ENCODE results near the gene EBF3.

EBF3 gene

DNA sequence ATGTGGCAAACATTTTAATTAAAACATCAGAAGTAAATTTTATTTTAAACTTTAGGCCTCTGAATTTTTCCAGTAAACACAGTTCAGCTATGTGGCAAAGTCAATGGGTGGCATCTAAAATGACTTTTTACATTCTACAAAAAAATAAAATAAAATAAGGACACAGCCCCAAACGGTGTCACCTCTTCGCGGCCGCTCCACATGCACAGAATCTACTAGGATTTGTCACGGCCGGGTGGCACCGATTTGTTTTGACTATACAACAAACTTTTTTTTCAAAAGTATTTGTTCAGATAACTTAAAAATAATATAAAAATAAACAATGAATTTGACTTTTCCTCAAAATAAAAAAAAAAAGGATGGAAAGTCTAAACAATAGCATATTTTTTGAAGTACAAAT is 127.8 kb downstream of the EBF3 start:
- DNase-seq (ENCODE audit: low spot score) = no peak

DNA sequence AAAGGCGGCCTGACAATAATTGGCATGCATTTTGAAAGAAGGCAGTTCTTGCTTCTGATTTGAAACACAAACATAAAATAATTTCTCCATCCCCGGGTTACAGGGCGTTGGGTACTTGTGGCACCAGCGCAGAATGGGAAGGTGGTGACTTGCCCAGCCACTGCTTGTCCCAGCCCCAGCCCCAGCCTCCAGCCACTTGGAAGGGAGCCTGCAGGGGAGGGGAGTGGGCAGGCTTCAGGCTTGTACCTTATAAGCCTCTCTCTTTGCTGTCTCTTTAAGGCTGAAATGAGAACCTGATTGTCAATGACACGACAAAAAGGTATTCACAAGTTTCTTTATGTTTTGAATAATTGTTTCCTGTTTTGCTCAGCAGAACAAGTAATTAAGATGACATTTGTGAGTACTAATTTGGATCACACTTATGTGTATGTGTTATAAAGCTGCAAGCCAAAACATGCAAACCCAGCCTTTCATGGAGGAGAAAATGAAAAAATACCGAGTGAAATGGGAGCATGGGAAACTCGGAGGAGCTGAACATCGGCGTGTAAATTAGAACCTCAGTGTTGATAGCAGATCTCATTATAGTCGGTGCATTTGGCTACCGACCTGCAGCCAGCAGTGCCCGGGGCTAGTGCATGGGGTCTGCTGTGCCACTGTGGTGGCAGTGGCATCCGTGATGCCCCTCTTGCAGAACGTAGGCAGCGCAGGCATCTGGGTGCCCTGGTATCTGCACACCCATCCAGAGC is 129.9 kb downstream of the EBF3 start:
- DNase-seq (ENCODE audit: low spot score) = no peak

DNA sequence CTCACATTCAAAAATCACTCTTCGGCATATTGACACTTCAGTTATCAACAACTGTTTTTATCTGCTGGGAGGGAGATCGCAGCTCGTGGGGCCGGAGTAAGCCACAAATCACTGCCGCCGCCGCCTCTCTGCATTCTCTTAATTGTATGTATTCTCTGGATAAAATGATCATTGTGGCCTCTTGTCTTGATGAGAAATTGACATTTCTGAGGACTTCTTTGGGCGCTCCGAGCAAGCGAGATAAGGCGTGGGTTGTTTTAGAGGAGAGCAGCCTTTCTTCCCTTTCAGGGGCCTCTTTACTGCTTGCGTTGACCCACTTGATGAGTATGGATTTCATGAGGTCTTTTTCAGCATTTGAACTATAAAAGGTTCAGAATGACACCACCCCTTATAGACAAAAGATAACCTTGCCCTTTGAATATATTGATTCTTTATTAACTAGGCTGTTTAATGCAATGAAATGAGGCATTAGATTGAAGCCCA is 130.6 kb downstream of the EBF3 start:
- DNase-seq (ENCODE audit: low spot score) = no peak

DNA sequence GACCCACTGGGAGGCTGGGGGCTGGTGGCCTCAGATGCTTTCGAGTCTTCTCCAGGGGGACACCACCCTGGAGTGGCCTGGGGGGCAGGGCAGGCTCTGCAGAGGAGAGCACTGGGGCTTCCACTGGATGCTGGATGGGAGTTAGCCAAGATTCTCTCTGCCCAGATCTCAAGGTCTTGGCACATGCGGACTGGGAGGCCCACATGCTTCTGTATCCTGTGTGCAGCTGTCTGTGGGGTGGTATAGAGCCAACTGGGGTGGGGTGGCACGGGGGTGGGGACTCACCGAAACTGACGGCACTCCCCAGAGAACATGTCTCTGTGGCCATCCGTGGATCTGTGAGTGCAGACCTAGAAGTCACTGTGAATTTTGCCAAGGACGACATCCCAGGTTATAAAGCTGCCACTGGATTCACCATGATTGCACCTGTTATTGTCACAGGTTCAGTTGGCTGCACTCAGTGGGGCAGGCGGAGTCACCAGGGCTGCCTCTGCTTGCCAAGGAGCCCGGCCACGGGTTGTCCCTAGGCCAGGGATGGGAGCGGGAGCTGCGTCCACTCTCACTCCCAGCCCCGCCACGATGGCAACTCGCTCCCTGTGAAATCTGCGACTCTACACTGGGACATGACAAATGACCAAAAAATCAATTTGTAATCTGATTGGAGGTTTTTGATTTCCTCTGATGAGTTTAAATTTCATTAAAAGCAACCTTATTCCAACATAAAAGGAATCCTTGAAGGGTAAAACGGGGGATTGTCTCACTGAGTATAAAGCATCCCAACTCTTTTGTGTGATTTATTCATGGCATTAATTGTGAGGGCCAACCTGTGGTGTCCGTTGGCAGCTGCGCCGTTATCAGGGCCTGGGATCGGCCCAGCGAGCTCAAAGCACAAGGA is 131.3 kb downstream of the EBF3 start:
- no peak for DNase-seq (ENCODE audit: low spot score)

DNA sequence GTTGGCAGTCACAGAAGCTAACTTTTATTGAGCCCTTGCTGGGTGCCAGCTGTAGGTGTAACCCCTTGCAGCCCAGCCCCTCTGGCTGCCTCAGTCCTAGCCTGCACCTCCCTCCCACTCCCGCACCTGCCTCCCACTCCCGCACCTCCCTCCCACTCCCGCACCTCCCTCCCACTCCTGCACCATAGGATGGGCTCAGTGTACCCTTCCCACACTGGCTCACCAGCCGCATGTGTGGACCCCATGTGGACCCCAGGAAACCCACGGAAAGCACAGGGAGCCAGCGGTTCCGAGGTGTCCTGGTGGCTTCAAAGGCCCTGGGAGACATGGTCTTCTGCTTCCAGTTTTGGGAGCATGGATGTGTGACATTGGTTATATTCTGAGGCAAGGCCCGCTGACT is 132.9 kb downstream of the EBF3 start:
- no peak for DNase-seq (ENCODE audit: low spot score)

DNA sequence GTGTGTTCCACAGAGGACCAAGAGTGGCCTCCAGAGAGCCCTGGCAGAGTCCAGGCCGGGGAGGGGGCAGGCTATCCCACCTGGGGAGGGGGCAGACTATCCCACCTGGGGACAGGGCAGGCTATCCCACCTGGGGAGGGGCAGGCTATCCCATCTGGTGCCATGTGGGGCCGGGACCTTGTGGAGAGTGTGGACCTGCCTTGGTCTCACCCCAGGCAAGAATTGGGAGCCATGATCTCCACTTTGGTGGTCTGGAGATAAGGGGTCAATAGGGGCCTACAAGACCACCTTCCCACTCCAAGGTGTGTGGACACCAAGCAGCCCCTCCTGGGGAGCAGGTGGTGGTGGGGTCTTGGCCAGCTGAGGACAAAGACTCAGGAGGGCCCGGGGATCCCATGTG is 138.2 kb downstream of the EBF3 start:
- DNase-seq (ENCODE audit: low spot score) = no peak

DNA sequence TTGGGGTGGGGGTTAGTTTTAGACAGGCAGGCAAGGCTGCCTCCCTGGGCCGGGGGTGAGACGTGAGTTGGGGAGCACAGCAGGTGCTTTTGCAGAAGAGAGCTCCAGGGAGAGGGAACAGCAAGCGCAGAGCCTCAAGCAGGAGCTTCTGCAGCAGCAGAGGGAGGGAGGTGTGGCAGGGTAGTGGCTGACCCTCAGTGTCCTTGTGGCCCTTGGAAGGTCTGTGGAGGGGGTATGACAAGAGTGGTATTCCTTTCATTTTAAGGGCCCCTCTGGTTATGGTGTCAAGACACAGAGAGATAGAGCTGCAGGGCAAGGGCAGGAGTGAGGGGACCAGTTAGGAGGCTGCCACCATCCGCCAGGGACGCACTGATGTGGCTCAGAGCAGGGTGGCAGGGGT is 138.9 kb downstream of the EBF3 start:
- DNase-seq (ENCODE audit: low spot score) = no peak

DNA sequence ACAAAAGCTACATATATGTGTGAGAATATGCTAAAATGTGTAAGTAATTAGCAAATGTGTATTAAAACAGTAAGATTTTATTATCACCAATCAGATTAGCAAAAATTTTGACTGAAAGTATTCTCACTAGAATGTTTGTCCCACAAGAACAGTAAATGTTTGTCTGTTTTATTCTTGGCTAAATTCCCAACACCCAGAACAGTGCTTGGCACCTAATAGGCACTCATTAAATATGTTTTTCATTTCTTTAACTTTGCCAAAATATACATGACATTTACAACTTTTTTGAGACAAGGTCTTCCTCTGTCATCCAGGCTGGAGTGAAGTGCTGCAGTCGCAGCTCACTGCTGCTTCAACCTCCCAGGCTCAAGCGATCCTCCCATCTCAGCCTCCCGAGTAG is 143.6 kb downstream of the EBF3 start:
- no peak for DNase-seq (ENCODE audit: low spot score)

DNA sequence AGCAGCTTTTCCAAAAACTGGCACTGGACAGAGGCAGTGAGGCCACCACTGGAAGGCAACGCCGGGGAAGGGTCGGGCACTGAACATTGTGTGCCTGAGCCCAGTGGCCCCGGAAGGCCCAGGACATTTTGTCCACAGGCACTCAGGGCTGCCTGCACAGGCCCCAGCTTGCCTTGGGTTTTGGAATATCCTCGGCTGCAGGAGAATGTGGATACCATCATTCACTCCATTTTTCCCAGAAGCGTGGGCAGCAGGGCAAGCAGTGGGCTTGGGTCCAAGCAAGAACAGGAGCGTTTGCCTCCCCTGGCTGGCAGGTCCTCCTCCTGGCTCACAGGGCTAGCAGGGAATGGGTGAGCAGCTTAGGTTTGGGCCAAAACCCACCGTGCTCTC is 147.4 kb downstream of the EBF3 start:
- no peak for DNase-seq (ENCODE audit: low spot score)

DNA sequence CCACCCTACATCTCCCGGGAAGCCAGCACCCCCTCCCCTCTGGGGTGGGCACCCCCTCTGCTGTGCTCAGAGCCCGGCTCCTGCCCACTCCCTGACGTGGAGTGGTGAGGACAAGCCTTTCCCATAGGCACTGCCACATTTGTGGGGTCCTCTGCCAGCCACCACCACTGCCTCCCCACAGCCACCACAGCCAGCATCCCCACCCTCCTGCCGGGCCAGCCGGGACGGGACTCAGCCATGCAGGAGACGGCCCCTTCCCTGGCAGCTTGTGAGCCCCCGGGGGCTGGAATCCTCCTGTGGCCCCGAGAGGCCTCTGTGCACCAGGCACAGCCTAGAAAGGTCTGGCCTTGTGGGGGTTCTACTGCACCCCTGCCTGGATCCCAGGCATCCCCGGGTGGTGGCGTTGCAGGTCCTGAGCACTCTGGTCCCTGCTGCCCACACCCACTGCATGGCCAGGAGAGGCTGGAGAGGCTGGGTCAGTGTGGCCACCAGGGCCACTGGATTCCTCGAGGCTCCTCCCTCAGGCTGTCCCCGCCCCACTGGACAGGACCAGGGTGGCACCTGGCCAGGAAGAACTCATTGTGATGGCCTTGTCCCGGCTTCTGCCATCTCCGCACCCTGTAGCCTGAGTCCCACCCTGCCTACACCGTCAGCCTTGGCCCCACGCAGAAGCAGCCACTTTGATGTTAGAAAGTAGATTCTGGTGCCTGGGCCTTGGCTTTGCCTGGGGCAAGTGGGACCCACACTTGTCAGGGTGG is 148.0 kb downstream of the EBF3 start:
- no peak for DNase-seq (ENCODE audit: low spot score)

DNA sequence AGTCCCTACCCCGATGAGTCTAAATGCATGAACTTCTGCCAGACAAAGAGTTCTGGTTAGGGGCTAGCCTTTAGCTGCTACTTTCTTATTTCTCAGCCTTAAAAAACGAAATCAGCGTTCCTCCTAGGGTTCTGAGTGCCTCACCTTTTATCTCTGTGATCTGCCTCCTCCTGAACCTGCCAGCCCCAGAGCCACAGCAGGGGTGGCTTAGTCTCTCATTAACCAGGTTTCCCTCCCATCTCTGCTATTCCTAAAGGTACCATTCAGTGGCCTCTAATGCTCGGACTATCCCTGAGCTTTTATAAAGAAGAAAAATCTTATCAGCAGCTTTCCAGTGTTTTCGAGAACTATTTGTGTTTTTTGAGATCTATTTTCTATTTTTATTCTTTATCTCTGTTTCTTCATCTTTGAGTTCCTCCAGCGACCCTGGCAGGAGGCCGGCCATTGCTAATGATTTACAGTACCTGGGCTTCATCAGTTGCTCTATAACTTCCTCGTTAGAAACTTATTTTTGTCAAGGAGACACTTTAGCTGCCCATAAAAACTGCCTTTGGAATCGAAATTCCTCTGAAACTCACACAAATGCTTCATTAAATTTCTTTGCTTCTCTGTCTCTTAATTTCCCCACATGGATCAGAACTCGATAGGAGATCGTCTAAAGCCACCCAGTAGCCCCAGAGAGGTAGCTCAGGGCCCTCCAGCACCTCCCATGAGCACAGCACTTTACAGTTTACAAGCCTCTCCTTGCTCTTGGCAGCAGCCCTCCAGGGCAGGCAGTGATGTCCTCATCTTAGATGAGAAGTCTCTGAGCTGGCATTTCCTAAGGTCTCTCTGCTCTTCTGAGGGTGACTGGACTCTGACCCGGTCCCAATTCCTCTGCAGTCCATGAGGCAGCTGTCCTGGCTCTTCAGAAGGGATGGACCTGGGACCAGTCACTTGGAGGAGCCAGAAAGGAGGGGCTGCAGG is 149.1 kb downstream of the EBF3 start:
- DNase-seq (ENCODE audit: low spot score) = no peak

DNA sequence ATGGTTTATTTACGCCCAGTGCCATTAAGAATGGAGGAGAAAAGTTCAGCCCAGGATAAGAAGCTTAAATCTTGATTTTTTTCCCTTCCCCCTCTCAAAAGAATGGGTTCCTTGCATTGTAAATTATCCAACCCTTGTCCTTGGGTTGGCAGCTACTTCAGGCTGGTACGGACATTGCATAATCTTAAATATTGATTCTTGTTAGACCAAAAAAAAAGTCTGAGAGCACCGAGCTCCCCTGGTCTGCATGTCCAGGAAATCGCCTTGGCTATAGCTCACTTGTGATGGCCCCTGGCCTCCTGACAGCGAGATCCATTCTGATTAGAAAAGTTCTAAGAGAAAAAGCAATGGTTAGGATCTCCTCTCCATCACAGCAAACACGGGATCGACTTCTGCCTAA is 151.7 kb downstream of the EBF3 start:
- DNase-seq (ENCODE audit: low spot score) = no peak

DNA sequence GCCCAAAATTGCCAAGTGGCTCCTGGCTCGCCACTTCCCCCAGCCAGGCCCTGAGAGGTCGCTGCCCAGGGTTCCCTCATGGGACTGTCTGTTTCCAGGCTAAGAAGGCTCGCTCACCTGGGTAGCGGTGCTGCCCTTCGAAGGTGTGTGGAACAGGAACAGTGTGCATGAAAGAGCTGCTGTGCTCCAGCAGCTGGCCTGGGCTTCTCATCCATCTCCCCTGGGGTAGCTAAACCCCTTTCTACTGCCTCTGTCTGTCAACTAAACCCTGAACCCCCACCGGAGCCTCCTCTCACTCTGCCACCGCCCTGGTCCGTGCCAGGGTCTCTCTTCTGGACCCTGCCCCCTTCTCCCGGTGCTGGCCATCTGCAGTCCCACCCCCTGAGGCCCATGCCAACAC is 152.9 kb downstream of the EBF3 start:
- no peak for DNase-seq (ENCODE audit: low spot score)

DNA sequence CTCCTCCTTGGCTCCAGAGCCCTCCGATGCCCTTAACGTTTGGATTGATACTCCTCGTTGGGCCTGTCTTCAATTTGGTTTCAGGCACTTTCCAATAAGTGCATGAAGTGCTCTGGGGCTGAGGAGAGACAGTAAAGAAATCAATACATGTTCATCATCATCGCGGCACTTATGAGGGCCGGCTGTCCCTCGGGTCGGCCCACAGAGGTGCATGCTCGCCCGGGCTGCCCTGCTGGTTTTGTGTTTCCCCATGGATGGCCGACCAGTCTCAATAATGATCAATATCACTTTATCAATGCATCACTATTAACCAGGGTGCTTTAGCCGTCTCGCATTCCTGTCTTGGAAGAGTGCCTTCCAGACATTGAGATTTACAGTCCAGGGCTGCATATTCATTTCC is 154.2 kb downstream of the EBF3 start:
- no peak for DNase-seq (ENCODE audit: low spot score)

DNA sequence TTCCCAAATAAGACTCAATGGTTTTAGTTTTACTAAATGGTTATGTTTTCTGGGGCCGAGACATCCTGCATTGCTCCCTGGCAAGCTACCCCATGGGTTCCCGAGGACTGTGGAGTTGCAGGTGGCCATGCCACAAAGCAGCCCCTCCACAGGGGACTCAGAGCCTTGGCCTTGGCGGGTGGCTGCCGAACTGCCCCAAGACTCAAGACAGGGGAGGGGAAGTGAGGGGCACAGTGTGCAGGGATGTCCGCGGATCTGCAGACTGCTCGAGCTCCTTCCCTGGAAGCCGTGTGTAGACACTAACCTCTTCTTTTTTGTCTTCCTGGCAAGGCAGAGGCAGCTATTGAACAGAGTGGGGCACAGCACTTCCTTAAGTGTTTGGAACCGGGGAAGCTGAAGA is 154.6 kb downstream of the EBF3 start:
- DNase-seq (ENCODE audit: low spot score) = no peak

DNA sequence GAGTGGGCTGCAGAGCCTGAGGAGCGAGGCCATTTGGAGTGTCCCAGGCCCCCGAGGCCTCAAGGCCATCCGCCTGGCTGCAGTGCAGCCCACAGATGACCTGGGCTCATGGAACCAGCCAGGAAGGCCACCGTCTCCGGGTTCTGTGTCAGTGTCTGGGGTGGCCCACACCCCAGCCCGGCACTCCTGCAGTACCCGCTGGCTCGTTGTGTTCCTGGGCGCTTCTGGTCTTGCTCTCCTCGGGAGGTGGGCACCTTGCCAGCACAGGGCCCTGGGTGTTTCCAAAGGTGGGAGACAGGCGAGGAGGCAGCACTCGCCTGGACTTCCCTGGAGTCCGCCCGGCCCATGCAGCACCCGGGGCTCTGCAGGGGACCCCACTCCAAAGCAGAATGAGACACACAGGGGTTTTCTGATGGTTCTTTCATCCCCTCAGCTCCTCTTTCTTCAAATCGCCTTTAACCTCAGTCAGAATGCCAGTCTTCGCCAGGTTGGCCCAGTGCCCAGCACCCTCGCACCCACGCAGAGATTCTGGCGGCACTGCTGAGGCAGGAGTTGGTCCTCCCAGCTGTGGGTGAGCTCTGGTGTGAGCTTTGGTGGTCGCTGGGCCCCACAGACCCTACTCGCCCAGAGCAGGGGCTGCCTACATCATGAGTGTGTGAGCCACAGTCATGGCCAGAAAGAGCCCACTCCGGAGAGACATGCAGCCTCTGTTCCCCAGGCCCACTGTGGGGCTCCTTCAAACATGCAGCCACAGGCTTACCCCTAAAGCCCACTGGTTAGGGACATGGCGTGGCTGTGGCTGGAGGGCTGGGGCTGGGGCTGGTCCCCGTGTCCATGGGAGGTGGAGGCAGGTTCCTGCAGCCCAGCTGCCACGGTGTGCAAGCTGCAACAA is 155.7 kb downstream of the EBF3 start:
- no peak for DNase-seq (ENCODE audit: low spot score)

DNA sequence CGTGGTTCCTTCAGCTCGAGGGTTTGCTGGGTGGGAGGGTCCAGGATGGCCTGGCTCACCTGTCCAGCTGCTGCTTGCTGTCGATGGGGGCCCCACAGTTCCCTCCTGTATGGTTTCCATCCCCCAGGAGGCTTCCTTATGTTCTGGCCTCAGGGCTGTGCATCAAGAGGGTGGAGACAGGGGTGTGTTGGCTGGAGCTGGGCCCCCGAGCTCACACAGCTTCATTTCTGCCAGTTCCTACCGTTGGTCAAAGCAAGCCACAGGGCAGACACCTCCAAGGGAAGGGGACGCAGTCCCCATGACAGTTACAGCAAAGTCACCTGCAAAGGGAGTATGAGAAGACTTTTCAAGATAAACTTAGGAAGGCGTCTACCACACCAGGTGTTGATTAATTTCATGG is 156.9 kb downstream of the EBF3 start:
- no peak for DNase-seq (ENCODE audit: low spot score)

DNA sequence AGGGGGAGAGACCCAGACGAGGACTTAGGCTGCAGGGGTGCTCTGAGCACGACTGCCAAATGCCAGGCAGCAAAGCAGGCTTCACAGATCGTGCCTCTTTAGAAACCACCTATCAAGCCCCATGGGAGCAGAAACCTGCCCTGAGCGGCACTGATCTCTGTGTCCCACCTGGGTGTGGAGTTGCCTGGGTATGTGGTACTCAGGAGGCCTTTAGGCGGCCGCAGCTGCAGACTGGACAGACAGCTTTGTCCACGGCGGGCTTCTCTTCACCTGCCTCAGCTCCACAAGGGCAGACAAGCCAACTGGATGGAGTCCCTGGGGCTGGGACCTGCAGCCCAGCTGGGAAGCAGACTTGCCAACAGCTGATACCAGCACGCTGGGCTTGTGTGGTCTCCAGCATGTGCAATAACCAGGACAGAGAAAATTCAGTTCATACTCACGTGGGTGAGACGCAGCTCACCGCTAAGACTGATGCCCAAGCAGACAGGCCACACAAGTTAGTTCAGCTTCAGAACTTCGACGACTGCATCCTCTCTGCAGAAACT is 163.2 kb downstream of the EBF3 start:
- DNase-seq (ENCODE audit: low spot score) = no peak

DNA sequence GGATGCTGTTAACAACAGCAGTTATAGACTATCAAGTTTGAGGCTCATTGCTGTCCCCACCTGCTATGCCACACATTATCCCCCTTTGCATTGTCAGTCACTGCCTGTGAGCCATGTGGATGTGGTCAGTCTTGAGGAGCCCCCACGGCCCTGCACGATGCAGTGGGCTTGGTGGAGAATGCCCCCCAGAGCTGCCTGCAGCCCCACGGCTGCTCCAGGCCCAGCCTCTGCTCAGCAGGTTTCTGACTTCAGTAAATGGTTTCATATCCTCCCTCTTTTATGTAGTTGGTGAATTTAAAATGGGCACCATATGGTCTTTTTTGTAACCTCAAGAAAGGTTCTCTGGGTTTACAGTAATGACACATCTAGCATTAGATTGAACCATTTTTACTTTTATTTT is 164.1 kb downstream of the EBF3 start:
- DNase-seq (ENCODE audit: low spot score) = no peak
